Loucy (cell line): ENCODE results near the gene AUH.

Source experiments
- CTCF ChIP-seq: fragments of 200-600 bp; sonication (generic); conservative IDR thresholded peaks from 2 replicates; pipeline ENCODE4 v1.5.1; 2014; ENCODE audit warnings: mild to moderate bottlenecking, antibody characterized with exemption, low read length
- EZH2phosphoT487 ChIP-seq: fragments of 200-600 bp; IDR thresholded peaks from 2 replicates; pipeline ENCODE4 v1.6.1; 2018; ENCODE audit warnings: antibody characterized with exemption, mild to moderate bottlenecking, moderate library complexity, borderline replicate concordance

GRCh38 chr9:91405343-91406077 lies 43.8 kb upstream of the AUH start:
- TF ChIP-seq EZH2phosphoT487 (no peak), CTCF (no peak)
